T-cell (primary cell): ENCODE results near the gene DHFR. TPM values are rescaled to one million over a fixed set of nuclear protein-coding genes. Genes with fewer than 3 reads are reported as not detected.
"Not testable (repeated sequence)": the region's sequence is repeated elsewhere in the genome, so short reads cannot be mapped to it uniquely, and the experiment has no call there.

Experiments
- ATAC-seq, 4 experiments: fragments of 200-7000 bp in 3 of 4; fragments of 150-1000 bp in 1 of 4; cut with Tn5 transposase; replicated peaks in 1 of 4; 1 replicate in 3 of 4; 2 replicates in 1 of 4; pipeline ENCODE4 v1.10.0; 2021; ENCODE audit warnings: moderate library complexity in 3 of 4, mild to moderate bottlenecking in 2 of 4, moderate number of reproducible peaks in 1 of 4
- CTCF ChIA-PET, 2 donors: fragments of 300-600 bp; sonication (Branson Sonifier 250); formaldehyde crosslinking; loops; one replicate each; lab custom pipeline; 2022; ENCODE audit warnings: antibody characterized with exemption in 2 of 2; lab: Charles Lee
- POLR2A ChIA-PET, 2 donors: fragments of 300-600 bp; sonication (Branson Sonifier 250); formaldehyde crosslinking; loops; one replicate each; lab custom pipeline; 2022; ENCODE audit warnings: antibody characterized with exemption in 2 of 2; lab: Charles Lee
- DNase-seq, 35 experiments: peaks; one replicate each; pipeline versions ENCODE4 v3.0.0 to v3.0.0-alpha.2; 2013 to 2023
- H3K27ac ChIP-seq: one replicate; pipeline ENCODE4 v1.5.1; 2013; ENCODE audit warnings: low read length
- H3K27me3 ChIP-seq, 2 experiments: replicated peaks in 1 of 2; 1 replicate in 1 of 2; 2 replicates in 1 of 2; pipeline versions ENCODE4 v1.6.1 to v1.7.0; 2013; ENCODE audit warnings: low read length in 1 of 2, mixed read lengths in 1 of 2; ENCODE audit not compliant: control insufficient read depth in 2 of 2, insufficient read depth in 2 of 2; ENCODE audit errors: extremely low read depth in 1 of 2
- H3K36me3 ChIP-seq, 2 donors: 1 replicate in 1 of 2; 2 replicates in 1 of 2; pipeline versions ENCODE4 v1.6.1 to v1.7.0; 2013; ENCODE audit warnings: low read length in 1 of 2; ENCODE audit not compliant: control insufficient read depth in 2 of 2, insufficient read depth in 1 of 2; ENCODE audit errors: extremely low read depth in 1 of 2
- H3K4me1 ChIP-seq, 2 experiments: 1 replicate in 1 of 2; 2 replicates in 1 of 2; pipeline versions ENCODE4 v1.6.1 to v1.7.0; 2013; ENCODE audit warnings: low read length in 2 of 2, mixed read lengths in 1 of 2; ENCODE audit not compliant: insufficient read depth in 2 of 2, control insufficient read depth in 1 of 2; ENCODE audit errors: extremely low read depth in 1 of 2
- H3K4me3 ChIP-seq, 2 donors: 1 replicate in 1 of 2; 2 replicates in 1 of 2; pipeline versions ENCODE4 v1.5.1 to v1.7.0; 2013; ENCODE audit warnings: mild to moderate bottlenecking in 2 of 2, low read length in 1 of 2, moderate library complexity in 1 of 2; ENCODE audit not compliant: control insufficient read depth in 1 of 2; ENCODE audit errors: extremely low read depth in 1 of 2
- H3K9me3 ChIP-seq: 2 replicates; pipeline ENCODE4 v1.7.0; 2013
- H3K27ac Mint-ChIP-seq, 2 donors: one replicate each; pipeline ENCODE4 v1.8.0; 2020 to 2021; ENCODE audit warnings: mild to moderate bottlenecking in 2 of 2, mixed read lengths in 2 of 2
- H3K27me3 Mint-ChIP-seq, 2 donors: one replicate each; pipeline ENCODE4 v1.8.0; 2021 to 2022; ENCODE audit warnings: mixed read lengths in 2 of 2
- H3K36me3 Mint-ChIP-seq: one replicate; pipeline ENCODE4 v1.8.0; 2021; ENCODE audit warnings: mixed read lengths
- H3K4me1 Mint-ChIP-seq, 3 donors: one replicate each; pipeline ENCODE4 v1.8.0; 2020 to 2022; ENCODE audit warnings: mixed read lengths in 3 of 3, mild to moderate bottlenecking in 1 of 3
- H3K4me3 Mint-ChIP-seq, 3 donors: one replicate each; pipeline ENCODE4 v1.8.0; 2020 to 2022; ENCODE audit warnings: mild to moderate bottlenecking in 3 of 3, mixed read lengths in 3 of 3, moderate library complexity in 3 of 3
- H3K9me3 Mint-ChIP-seq, 3 donors: one replicate each; pipeline ENCODE4 v1.8.0; 2020 to 2022; ENCODE audit warnings: mixed read lengths in 3 of 3
- WGBS: methylation state at CpG from one replicate; pipeline ENCODE4 v1.1.5; 2013; ENCODE audit warnings: missing lambda C conversion rate; ENCODE audit not compliant: insufficient coverage; 5-methylcytosine and 5-hydroxymethylcytosine counted together
- total RNA-seq, 35 experiments: library from RNA in 6 of 35; stranded (reverse) in 6 of 35; fragments of 120-200 nt in 1 of 35; gene quantifications; one replicate each; pipeline versions ENCODE4 v1.2.1 to v1.2.4 and lab custom pipeline; 2013 to 2026

The DHFR gene
- total RNA-seq, 5 donors from 2014 or later (not counting 1 experiment from before 2014, with no cell fraction given): 8.9 to 15.3 (median 13.4) TPM

- Histone ChIP-seq H3K36me3 (no peaks in the 10 kb centered on the region), H3K9me3 (no peaks in the 10 kb centered on the region), H3K27ac (no peak overlapping the region), H3K4me3 (no peak overlapping the region), H3K4me1 (no peaks in the 10 kb centered on the region), H3K27me3 (peaks cover 0 to 8% of the 10 kb centered on the region in 2 experiments)
- ChIA-PET CTCF (no interaction called here), POLR2A (no interaction called here)
- H3K36me3 Mint-ChIP-seq: no peaks in the 10 kb centered on the region
- peaks cover 14 to 16% of the 10 kb centered on the region in 2 donors for H3K27me3 Mint-ChIP-seq
- WGBS: 43% methylated on average over 2 of the region's 8 CpGs
- DNase-seq (no peak), ATAC-seq (no peak)
- H3K4me1 Mint-ChIP-seq: no peaks in the 10 kb centered on the region
- H3K9me3 Mint-ChIP-seq: no peaks in the 10 kb centered on the region
- H3K27ac Mint-ChIP-seq: no peak overlapping the region
- H3K4me3 Mint-ChIP-seq: no peak overlapping the region
These were observed 65.8 kb downstream of the DHFR start for GRCh38 chr5:80588858-80589540.

DNA sequence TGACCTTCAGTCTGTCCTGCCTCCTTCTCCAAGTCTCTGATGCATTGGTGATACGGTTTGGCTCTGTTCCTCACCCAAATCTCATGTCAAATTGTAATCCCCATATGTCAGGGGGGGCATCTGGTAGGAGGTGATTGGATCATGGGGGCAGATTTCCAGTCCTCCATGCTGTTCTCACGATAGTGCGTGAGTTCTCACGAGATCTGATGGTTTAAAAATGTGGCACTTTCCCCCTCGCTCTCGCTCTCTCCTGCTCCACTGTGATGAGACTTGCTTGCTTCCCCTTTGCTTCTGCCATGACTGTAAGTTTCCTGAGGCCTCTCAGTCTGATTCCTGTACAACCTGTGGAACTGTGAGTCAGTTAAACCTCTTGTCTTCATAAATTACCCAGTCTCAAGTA is 70.0 kb downstream of the DHFR start:
- H3K4me3 Mint-ChIP-seq: no peak overlapping the region
- no peak for ATAC-seq
- POLR2A ChIA-PET: interaction anchor here in 1 of 2 donors (0.6 kb wide), 1 partner anchor 28 kb away, joined by 5 read pairs; no protein-coding TSS in a partner anchor

DNA sequence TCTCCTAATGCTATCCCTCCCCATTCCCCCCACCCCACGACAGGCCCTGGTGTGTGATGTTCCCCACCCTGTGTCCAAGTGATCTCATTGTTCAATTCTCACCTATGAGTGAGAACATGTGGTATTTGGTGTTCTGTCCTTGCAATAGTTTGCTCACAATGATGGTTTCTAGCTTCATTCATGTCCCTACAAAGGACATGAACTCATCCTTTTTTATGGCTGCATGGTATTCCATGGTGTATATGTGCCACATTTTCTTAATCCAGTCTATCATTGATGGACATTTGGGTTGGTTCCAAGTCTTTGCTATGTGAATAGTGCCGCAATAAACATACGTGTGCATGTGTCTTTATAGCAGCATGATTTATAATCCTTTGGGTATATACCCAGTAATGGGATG is 74.5 kb downstream of the DHFR start:
- H3K27me3 ChIP-seq, H3K4me1 Mint-ChIP-seq, H3K4me1 ChIP-seq, H3K9me3 Mint-ChIP-seq, H3K36me3 ChIP-seq, H3K9me3 ChIP-seq, H3K4me3 Mint-ChIP-seq, H3K36me3 Mint-ChIP-seq, DNase-seq, ATAC-seq, H3K27ac ChIP-seq, POLR2A ChIA-PET, CTCF ChIA-PET, H3K27ac Mint-ChIP-seq, H3K4me3 ChIP-seq: not testable (repeated sequence)
- H3K27me3 Mint-ChIP-seq: peaks cover 19% of the 10 kb centered on the region in 2 donors
- no CpG with 5 or more reads among the region's 3 CpGs for WGBS

More for the DNA sequence above, 70.0 kb downstream of the DHFR start:
- no peak for DNase-seq
- no peaks in the 10 kb centered on the region for H3K36me3 ChIP-seq
- Mint-ChIP-seq H3K27me3 (peaks cover 14 to 15% of the 10 kb centered on the region in 2 donors), H3K9me3 (peaks cover 0 to 6% (median 2%) of the 10 kb centered on the region in 3 donors), H3K27ac (no peak overlapping the region), H3K36me3 (no peaks in the 10 kb centered on the region), H3K4me1 (no peaks in the 10 kb centered on the region)
- peaks cover 0 to 6% of the 10 kb centered on the region in 2 experiments for H3K27me3 ChIP-seq
- no peak overlapping the region for H3K27ac ChIP-seq
- H3K4me1 ChIP-seq: no peaks in the 10 kb centered on the region
- WGBS: 97% methylated on average over 3 of the region's 6 CpGs
- H3K9me3 ChIP-seq: no peaks in the 10 kb centered on the region
- CTCF ChIA-PET: no interaction called here
- no peak overlapping the region for H3K4me3 ChIP-seq

GRCh38 chr5:80579050-80579449 is 75.7 kb downstream of the DHFR start:
- Mint-ChIP-seq H3K36me3 (no peaks in the 10 kb centered on the region), H3K27ac (no peak overlapping the region), H3K27me3 (peaks cover 17 to 19% of the 10 kb centered on the region in 2 donors), H3K4me1 (peaks cover 0 to 3% (median 0%) of the 10 kb centered on the region in 3 donors), H3K4me3 (no peak overlapping the region), H3K9me3 (peaks cover 0 to 6% (median 2%) of the 10 kb centered on the region in 3 donors)
- H3K9me3 ChIP-seq: no peaks in the 10 kb centered on the region
- ChIA-PET CTCF (no interaction called here), POLR2A (no interaction called here)
- no peak for DNase-seq
- no peak overlapping the region for H3K27ac ChIP-seq
- H3K27me3 ChIP-seq: peaks cover 0 to 7% of the 10 kb centered on the region in 2 experiments
- ATAC-seq: no peak
- 86% methylated on average over 2 of the region's 2 CpGs for WGBS
- H3K4me3 ChIP-seq: no peak overlapping the region
- no peaks in the 10 kb centered on the region for H3K36me3 ChIP-seq
- no peaks in the 10 kb centered on the region for H3K4me1 ChIP-seq

DNA sequence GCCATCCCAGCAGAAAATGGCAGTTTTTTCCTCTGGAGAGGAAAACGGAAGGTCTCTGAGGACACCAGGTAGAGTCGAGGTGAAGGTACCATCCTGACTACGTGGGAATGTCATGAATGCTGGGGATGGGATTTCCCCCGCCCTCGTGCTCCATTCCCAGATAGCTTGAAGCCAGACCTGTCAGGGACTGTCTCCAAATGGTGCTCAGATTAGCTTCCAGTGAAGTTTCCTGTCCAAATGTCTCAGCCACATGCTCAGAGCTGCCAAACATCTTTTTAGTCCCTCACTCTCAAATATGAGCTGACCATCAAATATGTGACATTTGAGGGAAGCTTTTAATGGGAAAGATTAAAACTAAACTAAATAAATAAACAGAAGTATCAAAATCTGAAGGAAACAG is 77.1 kb downstream of the DHFR start:
- peaks cover 0 to 3% (median 0%) of the 10 kb centered on the region in 3 donors for H3K4me1 Mint-ChIP-seq
- POLR2A ChIA-PET: interaction anchor here in 1 of 2 donors (0.5 kb wide), 1 partner anchor 611 kb away, joined by 4 read pairs; no protein-coding TSS in a partner anchor
- CTCF ChIA-PET: interaction anchor here in 1 of 2 donors (0.7 kb wide), 1 partner anchor 96 kb away, joined by 3 read pairs; no protein-coding TSS in a partner anchor
- H3K27ac Mint-ChIP-seq: no peak overlapping the region
- Histone ChIP-seq H3K27ac (no peak overlapping the region), H3K36me3 (no peaks in the 10 kb centered on the region), H3K4me1 (no peaks in the 10 kb centered on the region), H3K27me3 (peaks cover 3 to 6% of the 10 kb centered on the region in 2 experiments), H3K9me3 (no peaks in the 10 kb centered on the region), H3K4me3 (no peak overlapping the region)
- no peaks in the 10 kb centered on the region for H3K36me3 Mint-ChIP-seq
- H3K4me3 Mint-ChIP-seq: no peak overlapping the region
- peaks cover 22 to 25% of the 10 kb centered on the region in 2 donors for H3K27me3 Mint-ChIP-seq
- peaks cover 0 to 6% (median 2%) of the 10 kb centered on the region in 3 donors for H3K9me3 Mint-ChIP-seq
- ATAC-seq (no peak), DNase-seq (no peak)
- WGBS: 67% methylated on average over 4 of the region's 5 CpGs

- ATAC-seq: no peak
- Histone ChIP-seq H3K4me3 (no peak overlapping the region), H3K36me3 (no peaks in the 10 kb centered on the region), H3K27ac (no peak overlapping the region), H3K27me3 (peaks cover 9 to 14% of the 10 kb centered on the region in 2 experiments), H3K9me3 (no peaks in the 10 kb centered on the region), H3K4me1 (no peaks in the 10 kb centered on the region)
- ChIA-PET POLR2A (no interaction called here), CTCF (no interaction called here)
- no peak overlapping the region for H3K4me3 Mint-ChIP-seq
- no peaks in the 10 kb centered on the region for H3K9me3 Mint-ChIP-seq
- no peak overlapping the region for H3K27ac Mint-ChIP-seq
- no CpG with 5 or more reads among the region's 5 CpGs for whole genome bisulfite sequencing
- peaks cover 0 to 3% (median 0%) of the 10 kb centered on the region in 3 donors for H3K4me1 Mint-ChIP-seq
- peaks cover 29 to 34% of the 10 kb centered on the region in 2 donors for H3K27me3 Mint-ChIP-seq
- no peaks in the 10 kb centered on the region for H3K36me3 Mint-ChIP-seq
- no peak for DNase-seq
These were observed 78.4 kb downstream of the DHFR start for GRCh38 chr5:80576383-80576782.
